ENCODE measurements around the gene FCHSD2. TPM values are rescaled to one million over a fixed set of nuclear protein-coding genes. Genes with fewer than 3 reads are reported as not detected.

Gene FCHSD2
- total and polyA plus RNA-seq, 2 of the 8 experiments (the other 6 are each of a cell fraction or from before 2014, with no cell fraction given), result 4.1 to 7.8 TPM

GRCh38 chr11:72926076-72926475, 216.0 kb downstream of the FCHSD2 start:
- Histone ChIP-seq H2AFZ (ENCODE audit: low read length) (no peak overlapping the region), H3K9me3 (ENCODE audit: insufficient read depth in 2 of 2, low read depth in 1 of 2, low read length in 1 of 2) (no peaks in the 10 kb centered on the region), H4K20me1 (replicated peaks in 1 of 2; ENCODE audit: control insufficient read depth in 1 of 2, insufficient read depth in 2 of 2, low read length in 2 of 2) (no peaks in the 10 kb centered on the region), H3K4me2 (ENCODE audit: insufficient read depth in 1 of 2, low read depth in 2 of 2, low read length in 2 of 2) (no peak overlapping the region), H2BK20ac (ENCODE audit: low read length) (no peak overlapping the region), H4K8ac (ENCODE audit: extremely low read depth, insufficient read depth, low read length) (no peak overlapping the region), H3K9ac (replicated peaks in 1 of 4; ENCODE audit: extremely low read depth in 1 of 4, low read depth in 3 of 4, low read length in 3 of 4) (no peak overlapping the region), H4K5ac (ENCODE audit: insufficient read length, low read depth, low read length) (no peak overlapping the region), H3K56ac (replicated peaks; ENCODE audit: insufficient read length, low read depth, low read length) (no peak overlapping the region), H2BK120ac (replicated peaks; ENCODE audit: low read depth, low read length) (no peak overlapping the region), H3K27ac (ENCODE audit: low read depth, low read length) (no peak overlapping the region), H3K36me3 (ENCODE audit: control insufficient read depth in 2 of 4, insufficient read depth in 4 of 4, low read length in 3 of 4) (no peaks in the 10 kb centered on the region), H2AK5ac (ENCODE audit: low read depth, low read length) (no peak overlapping the region), H3K4me1 (replicated peaks in 1 of 4; ENCODE audit: control insufficient read depth in 3 of 4, insufficient read depth in 4 of 4, low read length in 3 of 4) (no peaks in the 10 kb centered on the region; a peak in 1 of 7 replicates), H2BK5ac (ENCODE audit: low read depth, low read length) (no peak overlapping the region), H3K14ac (ENCODE audit: insufficient read length) (no peak overlapping the region), H3K4me3 (ENCODE audit: extremely low read depth in 1 of 4, insufficient read depth in 2 of 4, low read depth in 3 of 4, low read length in 4 of 4) (no peak overlapping the region), H3K79me1 (ENCODE audit: low read depth, low read length) (no peaks in the 10 kb centered on the region), H3K18ac (ENCODE audit: extremely low read depth, low read length) (no peak overlapping the region), H3K27me3 (replicated peaks in 1 of 4; ENCODE audit: control insufficient read depth in 3 of 4, extremely low read depth in 1 of 4, insufficient read depth in 3 of 4, low read length in 3 of 4) (no peaks in the 10 kb centered on the region), H3K23ac (ENCODE audit: insufficient read length) (no peak overlapping the region), H4K91ac (replicated peaks; ENCODE audit: insufficient read length, low read length) (no peak overlapping the region), H2BK15ac (ENCODE audit: low read length) (no peak overlapping the region), H3K23me2 (ENCODE audit: low read depth, low read length) (no peaks in the 10 kb centered on the region), H2BK12ac (ENCODE audit: low read depth, low read length) (no peak overlapping the region), H3K4ac (replicated peaks; ENCODE audit: insufficient read length, low read depth, low read length) (no peak overlapping the region), H3K79me2 (ENCODE audit: control insufficient read depth in 1 of 2, insufficient read depth in 2 of 2, low read length in 2 of 2) (no peaks in the 10 kb centered on the region)
- no peak for DNase-seq (ENCODE audit: low read depth in 1 of 2, low spot score in 2 of 2)
- no peak for FAIRE-seq
- WGBS, 2 experiments (ENCODE audit: extremely low coverage in 1 of 2, insufficient coverage in 1 of 2, insufficient read length in 1 of 2, insufficient replicate concordance in 2 of 2, low coverage in 1 of 2, low lambda C conversion rate in 2 of 2, missing lambda C conversion rate in 1 of 2), result 83% methylated on average over 1 of the region's 1 CpG; no CpG with 5 or more reads in 1 of the 2 experiments
- TF ChIP-seq SP1 (IDR thresholded peaks at IDR 0.05; ENCODE audit: low read depth, low read length) (no peak), SRF (IDR thresholded peaks at IDR 0.05; ENCODE audit: low read depth, low read length) (no peak)
- ChIA-PET CTCF (ENCODE audit: partially characterized antibody) (interaction anchor here (1.2 to 4.1 kb wide), 3 partner anchors 94 to 257 kb away, joined by 3 to 22 read pairs (median 12); no protein-coding TSS in a partner anchor), POLR2A (ENCODE audit: partially characterized antibody) (no interaction called here)
